Measurements from ENCODE around the gene RFTN1.

The RFTN1 gene

DNA sequence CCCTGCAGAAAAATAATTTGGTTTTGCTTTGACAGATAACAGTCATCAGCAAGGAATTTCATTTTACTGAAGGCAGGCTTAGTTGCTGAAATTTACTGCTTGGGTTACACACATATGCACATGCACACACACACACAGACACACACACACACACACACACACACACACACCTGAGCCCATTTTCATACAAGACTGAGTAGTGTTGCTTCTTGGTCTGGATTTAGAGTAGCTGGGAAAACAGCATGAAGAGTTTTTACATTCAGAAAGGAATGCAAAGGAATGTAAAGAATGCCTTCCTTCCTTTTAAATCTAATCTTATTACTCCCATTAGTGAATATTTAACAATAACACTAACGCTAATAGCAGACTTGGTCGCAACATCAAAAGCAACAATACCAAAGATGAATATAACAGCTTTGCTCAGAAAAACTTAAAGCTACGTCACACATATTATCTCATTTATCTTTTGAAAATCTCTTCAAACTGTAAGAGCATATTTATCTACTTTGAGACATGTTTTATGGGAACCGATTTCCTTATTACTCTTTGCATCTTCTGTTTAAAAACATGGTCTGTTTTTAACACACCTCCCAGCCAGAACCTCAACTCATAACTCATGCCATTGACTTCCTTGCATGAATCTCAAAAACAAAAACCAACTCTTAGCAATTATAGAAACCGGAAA lies 32.5 kb downstream of the RFTN1 start:
- H3K4me3 ChIP-seq (ENCODE audit: low read depth, low read length) = no peak overlapping the region
- no peak for TF ChIP-seq CTCF (IDR thresholded peaks at IDR 0.05; ENCODE audit: borderline replicate concordance, insufficient read depth, low read depth, low read length)

- TF ChIP-seq CTCF (IDR thresholded peaks at IDR 0.05; ENCODE audit: borderline replicate concordance, insufficient read depth, low read depth, low read length) = no peak
- H3K4me3 ChIP-seq (ENCODE audit: low read depth, low read length) = no peak overlapping the region
Observed at GRCh38 chr3:16478516-16478915, 35.0 kb downstream of the RFTN1 start.

- no peak overlapping the region for H3K4me3 ChIP-seq (ENCODE audit: low read depth, low read length)
- TF ChIP-seq CTCF (IDR thresholded peaks at IDR 0.05; ENCODE audit: borderline replicate concordance, insufficient read depth, low read depth, low read length) = no peak
Observed at GRCh38 chr3:16477521-16477920, 36.0 kb downstream of the RFTN1 start.

- H3K4me3 ChIP-seq (ENCODE audit: low read depth, low read length) = no peak overlapping the region
- TF ChIP-seq CTCF (IDR thresholded peaks at IDR 0.05; ENCODE audit: borderline replicate concordance, insufficient read depth, low read depth, low read length) = no peak
Observed at GRCh38 chr3:16477056-16477455, 36.4 kb downstream of the RFTN1 start.

DNA sequence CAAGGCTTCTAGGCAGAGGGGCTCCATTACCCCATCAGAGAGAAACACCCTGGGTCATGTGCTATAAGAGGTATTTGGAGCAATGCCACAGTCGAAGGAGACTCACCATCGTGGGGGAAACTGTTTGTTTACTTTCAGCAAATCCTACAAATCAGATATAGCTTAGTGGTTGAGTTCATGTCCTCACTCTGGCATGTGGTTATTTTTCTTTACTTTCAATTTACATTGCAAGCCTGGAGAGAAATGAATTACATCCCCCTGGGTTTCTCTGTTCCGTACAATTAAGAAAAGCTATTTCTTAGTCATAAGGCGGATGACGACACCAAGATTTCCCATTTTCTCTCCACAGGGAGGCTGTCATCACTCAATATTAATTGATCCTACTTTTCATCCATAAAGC lies 36.9 kb downstream of the RFTN1 start:
- H3K4me3 ChIP-seq (ENCODE audit: low read depth, low read length) = no peak overlapping the region
- no peak for TF ChIP-seq CTCF (IDR thresholded peaks at IDR 0.05; ENCODE audit: borderline replicate concordance, insufficient read depth, low read depth, low read length)

DNA sequence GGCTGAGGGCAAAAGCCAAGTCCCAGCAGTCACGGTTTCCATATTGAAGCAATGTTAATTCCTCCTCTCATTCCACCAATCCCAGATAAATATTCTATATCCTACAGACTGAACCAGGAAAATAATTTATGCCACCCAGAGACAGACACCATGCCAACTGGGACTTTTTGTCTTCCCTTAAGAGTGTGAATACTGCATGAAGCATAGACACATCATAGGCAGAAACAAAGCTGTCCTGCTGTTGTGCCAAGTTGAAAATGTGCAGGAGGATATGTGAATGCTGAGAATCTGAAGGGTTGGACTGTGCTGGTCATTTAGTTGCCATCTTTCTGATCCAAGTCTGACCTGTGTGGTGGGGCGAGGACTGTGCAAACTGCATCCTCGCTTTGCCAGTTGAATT lies 37.7 kb downstream of the RFTN1 start:
- no peak for TF ChIP-seq CTCF (IDR thresholded peaks at IDR 0.05; ENCODE audit: borderline replicate concordance, insufficient read depth, low read depth, low read length)
- no peak overlapping the region for H3K4me3 ChIP-seq (ENCODE audit: low read depth, low read length)

DNA sequence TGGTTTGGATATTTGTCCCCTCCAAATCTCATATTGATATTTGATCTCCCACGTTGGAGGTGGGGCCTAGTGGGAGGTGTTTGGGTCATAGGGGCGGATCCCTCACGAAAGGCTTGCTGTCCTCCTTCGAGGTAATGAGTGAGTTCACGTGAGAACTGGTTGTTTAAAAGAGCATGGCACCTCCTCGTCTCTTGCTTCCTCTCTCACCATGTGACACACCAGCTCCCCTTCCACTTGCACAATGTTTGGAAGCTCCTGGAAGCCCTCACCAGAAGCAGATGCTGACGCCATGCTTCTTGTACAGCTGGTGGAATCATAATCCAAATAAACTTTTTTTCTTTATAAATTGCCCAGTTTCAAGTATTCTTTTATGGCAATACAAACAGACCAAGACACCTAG lies 38.6 kb downstream of the RFTN1 start:
- no peak for TF ChIP-seq CTCF (IDR thresholded peaks at IDR 0.05; ENCODE audit: borderline replicate concordance, insufficient read depth, low read depth, low read length)
- H3K4me3 ChIP-seq (ENCODE audit: low read depth, low read length) = no peak overlapping the region
